Ishikawa (cell line): Measurements from ENCODE around the gene PROM1.

Source experiments
- CREB1 ChIP-seq: IDR thresholded peaks from 2 replicates; pipeline ENCODE4 v1.6.1; 2012; ENCODE audit warnings: low read depth
- EGR1 ChIP-seq: IDR thresholded peaks from 2 replicates; pipeline ENCODE4 v1.6.1; 2012
- FOXM1 ChIP-seq: IDR thresholded peaks from 2 replicates; pipeline ENCODE4 v1.6.1; 2012; ENCODE audit warnings: low read depth, borderline replicate concordance
- RAD21 ChIP-seq: IDR thresholded peaks from 2 replicates; pipeline ENCODE4 v1.6.1; 2012; ENCODE audit warnings: low read depth
- REST ChIP-seq: IDR thresholded peaks from 2 replicates; pipeline ENCODE4 v1.6.1; 2012; ENCODE audit warnings: low read depth, mild to moderate bottlenecking
- TAF1 ChIP-seq: IDR thresholded peaks from 2 replicates; pipeline ENCODE4 v1.6.1; 2012; ENCODE audit warnings: low read depth, mild to moderate bottlenecking
- TCF12 ChIP-seq: IDR thresholded peaks from 2 replicates; pipeline ENCODE4 v1.6.1; 2012; ENCODE audit warnings: low read depth
- YY1 ChIP-seq: IDR thresholded peaks from 2 replicates; pipeline ENCODE4 v1.6.1; 2012; ENCODE audit warnings: low read depth

GRCh38 chr4:15963576-15963975 is 120.2 kb downstream of the PROM1 start:
- TF ChIP-seq TAF1, result no peak
- no peak for TF ChIP-seq RAD21
- TF ChIP-seq REST, result no peak
- TF ChIP-seq TCF12, result no peak
- no peak for TF ChIP-seq EGR1
- TF ChIP-seq CREB1, result no peak
- no peak for TF ChIP-seq YY1
- no peak for TF ChIP-seq FOXM1
